HepG2 (cell line): ENCODE data around the gene SIK2. TPM values are rescaled to one million over a fixed set of nuclear protein-coding genes. Genes with fewer than 3 reads are reported as not detected.

Experiments used
- ARNTL ChIP-seq: sonication (generic); formaldehyde crosslinking; IDR thresholded peaks from 2 replicates; pipeline ENCODE4 v1.4.0; 2020; ENCODE audit warnings: mild to moderate bottlenecking, missing genetic modification reagents
- CHD4 ChIP-seq: fragments of 200-600 bp; sonication (generic); IDR thresholded peaks from 2 replicates; pipeline ENCODE4 v1.7.0; 2017; ENCODE audit warnings: mild to moderate bottlenecking, low read length, borderline replicate concordance
- EP300 ChIP-seq, 3 experiments: sonication (generic) in 1 of 3; formaldehyde crosslinking in 1 of 3; IDR thresholded peaks; 2 replicates each; pipeline versions ENCODE4 v1.5.1 to v1.6.1; 2011 to 2020; ENCODE audit warnings: low read depth in 2 of 3, low read length in 2 of 3, borderline replicate concordance in 1 of 3, improper control_type of control experiment in 1 of 3, mild to moderate bottlenecking in 1 of 3, missing genetic modification reagents in 1 of 3, moderate library complexity in 1 of 3
- HCFC1 ChIP-seq: fragments of 150-350 bp; IDR thresholded peaks from 2 replicates; pipeline ENCODE4 v1.6.1; 2014; ENCODE audit warnings: low read depth, low read length
- HNF4A ChIP-seq: sonication (generic); formaldehyde crosslinking; IDR thresholded peaks from 2 replicates; pipeline ENCODE4 v1.4.0; 2020; ENCODE audit warnings: missing genetic modification reagents
- KAT8 ChIP-seq: IDR thresholded peaks from 2 replicates; pipeline ENCODE4 v1.6.1; 2016; ENCODE audit warnings: missing genetic modification reagents, missing compliant biosample characterization
- NR3C1 ChIP-seq: sonication (generic); formaldehyde crosslinking; IDR thresholded peaks from 2 replicates; pipeline ENCODE4 v1.4.0; 2020; ENCODE audit warnings: missing genetic modification reagents
- PHF8 ChIP-seq: sonication (generic); formaldehyde crosslinking; IDR thresholded peaks from 2 replicates; pipeline ENCODE4 v1.5.0; 2020; ENCODE audit warnings: missing genetic modification reagents
- SALL1 ChIP-seq: sonication (generic); formaldehyde crosslinking; IDR thresholded peaks from 2 replicates; pipeline ENCODE4 v1.8.0; 2022; ENCODE audit warnings: mild to moderate bottlenecking, missing genetic modification reagents
- SNAI1 ChIP-seq: sonication (generic); formaldehyde crosslinking; IDR thresholded peaks from 2 replicates; pipeline ENCODE4 v1.5.0; 2020; ENCODE audit warnings: mild to moderate bottlenecking, missing genetic modification reagents, borderline replicate concordance
- SOX13 ChIP-seq, 3 experiments: fragments of 450-650 bp in 1 of 3; sonication (generic) in 1 of 3; formaldehyde crosslinking in 1 of 3; IDR thresholded peaks in 2 of 3; conservative IDR thresholded peaks in 1 of 3; 2 replicates each; pipeline versions ENCODE4 v1.5.0 to v1.6.1; 2016 to 2020; ENCODE audit warnings: antibody characterized with exemption in 1 of 3, mild to moderate bottlenecking in 1 of 3, missing compliant biosample characterization in 1 of 3, missing genetic modification reagents in 1 of 3, moderate library complexity in 1 of 3
- TARDBP ChIP-seq: sonication (generic); formaldehyde crosslinking; IDR thresholded peaks from 2 replicates; pipeline ENCODE4 v1.8.0; 2022; ENCODE audit warnings: mild to moderate bottlenecking, missing genetic modification reagents
- ZNF543 ChIP-seq: sonication (generic); formaldehyde crosslinking; IDR thresholded peaks from 2 replicates; pipeline ENCODE4 v1.4.0; 2020; ENCODE audit warnings: mild to moderate bottlenecking, missing genetic modification reagents
- ZNF557 ChIP-seq: sonication (generic); formaldehyde crosslinking; IDR thresholded peaks from 2 replicates; pipeline ENCODE4 v1.4.0; 2020; ENCODE audit warnings: missing genetic modification reagents
- ZNF577 ChIP-seq: sonication (generic); formaldehyde crosslinking; IDR thresholded peaks from 2 replicates; pipeline ENCODE4 v1.4.0; 2020; ENCODE audit warnings: mild to moderate bottlenecking, low read depth, missing genetic modification reagents, borderline replicate concordance
- polyA plus RNA-seq, 8 experiments: library from polyadenylated mRNA; depleted of rRNA in 3 of 8; stranded (reverse) in 7 of 8; unstranded in 1 of 8; fragments of >200 nt; fragmentation: Illumina TruSeq in 4 of 8; extraction: Trizol in 4 of 8; gene quantifications; 2 replicates each; pipeline versions ENCODE4 v1.2.1 to v1.2.3, GENCODE V29; 2011 to 2016; ENCODE audit warnings: low read depth in 4 of 8, missing spikeins in 1 of 8, mixed read lengths in 1 of 8; ENCODE audit not compliant: insufficient read depth in 1 of 8
- total RNA-seq, 5 experiments: library from RNA; depleted of rRNA; stranded (reverse); fragments of >200 nt; fragmentation: Illumina TruSeq; extraction: Trizol; gene quantifications; 2 replicates each; pipeline ENCODE4 v1.2.3, GENCODE V29; 2016; ENCODE audit warnings: low read depth in 1 of 5
- TF ChIP-seq, protein P1 (sequence below): sonication (generic); formaldehyde crosslinking; IDR thresholded peaks from 2 replicates; pipeline ENCODE4 v1.4.0; 2020; ENCODE audit warnings: mild to moderate bottlenecking, missing genetic modification reagents
- TF ChIP-seq, protein P2 (sequence below): sonication (generic); formaldehyde crosslinking; IDR thresholded peaks from 2 replicates; pipeline ENCODE4 v1.8.0; 2023; ENCODE audit warnings: mild to moderate bottlenecking, missing genetic modification reagents
- TF ChIP-seq, protein P3 (sequence below): IDR thresholded peaks from 2 replicates; pipeline ENCODE4 v1.4.0; 2020; ENCODE audit warnings: mild to moderate bottlenecking, missing genetic modification reagents
- TF ChIP-seq, protein P4 (sequence below): sonication (generic); formaldehyde crosslinking; IDR thresholded peaks from 2 replicates; pipeline ENCODE4 v1.4.0; 2020; ENCODE audit warnings: missing genetic modification reagents

The SIK2 gene
- total and polyA plus RNA-seq, 2 of the 13 experiments (the other 11 are each of a cell fraction or from before 2014, with no cell fraction given), result 8.1 to 15.4 TPM

DNA sequence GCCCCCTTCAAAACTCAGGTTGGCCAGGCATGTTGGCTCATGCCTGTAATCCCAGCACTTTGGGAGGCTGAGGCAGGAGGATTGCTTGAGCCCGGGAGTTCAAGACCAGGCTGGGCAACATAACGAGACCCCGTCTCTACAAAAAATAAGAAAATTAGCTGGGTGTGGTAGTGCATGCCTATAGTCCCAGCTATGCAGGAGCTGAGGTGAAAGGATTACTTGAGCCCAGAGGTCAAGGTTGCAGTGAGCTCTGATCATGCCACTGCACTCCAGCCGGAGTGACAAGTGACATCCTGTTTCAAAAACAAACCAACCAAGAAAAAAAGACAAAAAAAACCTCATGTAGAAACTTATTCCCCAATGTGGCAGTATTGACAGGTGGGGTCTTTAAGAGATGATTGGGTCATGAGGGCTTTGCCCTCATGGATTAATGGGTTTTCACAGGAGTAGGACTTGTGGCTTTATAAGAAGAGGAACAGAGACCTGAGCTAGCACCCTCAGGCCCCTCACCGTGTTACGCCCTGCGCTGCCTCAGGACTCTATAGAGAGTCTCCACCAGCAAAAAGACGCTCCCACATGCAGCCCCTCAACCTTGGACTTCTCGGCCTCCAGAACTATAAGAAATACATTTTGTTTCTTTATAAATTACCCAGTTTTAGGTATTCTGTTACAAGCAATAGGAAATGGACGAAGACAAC, 39.4 kb upstream of the SIK2 start (continued):
- TF ChIP-seq SOX13 (IDR thresholded peaks at IDR 0.05) (no peak), SOX13 (CRISPR knock-in tag; conservative IDR thresholded peaks at IDR 0.05 in 1 of 2, IDR thresholded peaks at IDR 0.05 in 1 of 2) (peak in 1 of 2 experiments; percentile 39; a peak in 1 of 4 replicates), CHD4 (no peak), KAT8 (0 out of 2 replicates have a peak, but pooled peaks have one; percentile 10), ZNF577 (CRISPR knock-in tag) (no peak), HNF4A (CRISPR knock-in tag) (peak; percentile 51), SNAI1 (CRISPR knock-in tag) (no peak), EP300 (IDR thresholded peaks at IDR 0.05; ENCODE audit: low read depth in 2 of 2, low read length in 2 of 2) (peak in 1 of 2 experiments; percentile 16; a peak in 1 of 4 replicates), EP300 (CRISPR knock-in tag; IDR thresholded peaks at IDR 0.05; ENCODE audit: borderline replicate concordance) (no peak), ZNF543 (no peak), HCFC1 (no peak), ARNTL (no peak), SALL1 (CRISPR knock-in tag) (peak; percentile 44), ZNF557 (CRISPR knock-in tag) (no peak), NR3C1 (CRISPR knock-in tag) (no peak), PHF8 (CRISPR knock-in tag) (no peak), TARDBP (no peak)
- TF ChIP-seq, protein P1, sequence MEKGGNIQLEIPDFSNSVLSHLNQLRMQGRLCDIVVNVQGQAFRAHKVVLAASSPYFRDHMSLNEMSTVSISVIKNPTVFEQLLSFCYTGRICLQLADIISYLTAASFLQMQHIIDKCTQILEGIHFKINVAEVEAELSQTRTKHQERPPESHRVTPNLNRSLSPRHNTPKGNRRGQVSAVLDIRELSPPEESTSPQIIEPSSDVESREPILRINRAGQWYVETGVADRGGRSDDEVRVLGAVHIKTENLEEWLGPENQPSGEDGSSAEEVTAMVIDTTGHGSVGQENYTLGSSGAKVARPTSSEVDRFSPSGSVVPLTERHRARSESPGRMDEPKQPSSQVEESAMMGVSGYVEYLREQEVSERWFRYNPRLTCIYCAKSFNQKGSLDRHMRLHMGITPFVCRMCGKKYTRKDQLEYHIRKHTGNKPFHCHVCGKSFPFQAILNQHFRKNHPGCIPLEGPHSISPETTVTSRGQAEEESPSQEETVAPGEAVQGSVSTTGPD (CRISPR knock-in tag), result no peak
- TF ChIP-seq, protein P2, sequence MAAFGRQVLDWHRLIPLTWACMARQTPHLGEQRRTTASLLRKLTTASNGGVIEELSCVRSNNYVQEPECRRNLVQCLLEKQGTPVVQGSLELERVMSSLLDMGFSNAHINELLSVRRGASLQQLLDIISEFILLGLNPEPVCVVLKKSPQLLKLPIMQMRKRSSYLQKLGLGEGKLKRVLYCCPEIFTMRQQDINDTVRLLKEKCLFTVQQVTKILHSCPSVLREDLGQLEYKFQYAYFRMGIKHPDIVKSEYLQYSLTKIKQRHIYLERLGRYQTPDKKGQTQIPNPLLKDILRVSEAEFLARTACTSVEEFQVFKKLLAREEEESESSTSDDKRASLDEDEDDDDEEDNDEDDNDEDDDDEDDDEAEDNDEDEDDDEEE, result no peak
- TF ChIP-seq, protein P3, sequence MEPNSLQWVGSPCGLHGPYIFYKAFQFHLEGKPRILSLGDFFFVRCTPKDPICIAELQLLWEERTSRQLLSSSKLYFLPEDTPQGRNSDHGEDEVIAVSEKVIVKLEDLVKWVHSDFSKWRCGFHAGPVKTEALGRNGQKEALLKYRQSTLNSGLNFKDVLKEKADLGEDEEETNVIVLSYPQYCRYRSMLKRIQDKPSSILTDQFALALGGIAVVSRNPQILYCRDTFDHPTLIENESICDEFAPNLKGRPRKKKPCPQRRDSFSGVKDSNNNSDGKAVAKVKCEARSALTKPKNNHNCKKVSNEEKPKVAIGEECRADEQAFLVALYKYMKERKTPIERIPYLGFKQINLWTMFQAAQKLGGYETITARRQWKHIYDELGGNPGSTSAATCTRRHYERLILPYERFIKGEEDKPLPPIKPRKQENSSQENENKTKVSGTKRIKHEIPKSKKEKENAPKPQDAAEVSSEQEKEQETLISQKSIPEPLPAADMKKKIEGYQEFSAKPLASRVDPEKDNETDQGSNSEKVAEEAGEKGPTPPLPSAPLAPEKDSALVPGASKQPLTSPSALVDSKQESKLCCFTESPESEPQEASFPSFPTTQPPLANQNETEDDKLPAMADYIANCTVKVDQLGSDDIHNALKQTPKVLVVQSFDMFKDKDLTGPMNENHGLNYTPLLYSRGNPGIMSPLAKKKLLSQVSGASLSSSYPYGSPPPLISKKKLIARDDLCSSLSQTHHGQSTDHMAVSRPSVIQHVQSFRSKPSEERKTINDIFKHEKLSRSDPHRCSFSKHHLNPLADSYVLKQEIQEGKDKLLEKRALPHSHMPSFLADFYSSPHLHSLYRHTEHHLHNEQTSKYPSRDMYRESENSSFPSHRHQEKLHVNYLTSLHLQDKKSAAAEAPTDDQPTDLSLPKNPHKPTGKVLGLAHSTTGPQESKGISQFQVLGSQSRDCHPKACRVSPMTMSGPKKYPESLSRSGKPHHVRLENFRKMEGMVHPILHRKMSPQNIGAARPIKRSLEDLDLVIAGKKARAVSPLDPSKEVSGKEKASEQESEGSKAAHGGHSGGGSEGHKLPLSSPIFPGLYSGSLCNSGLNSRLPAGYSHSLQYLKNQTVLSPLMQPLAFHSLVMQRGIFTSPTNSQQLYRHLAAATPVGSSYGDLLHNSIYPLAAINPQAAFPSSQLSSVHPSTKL (CRISPR knock-in tag), result peak; percentile 80
- TF ChIP-seq, protein P4, sequence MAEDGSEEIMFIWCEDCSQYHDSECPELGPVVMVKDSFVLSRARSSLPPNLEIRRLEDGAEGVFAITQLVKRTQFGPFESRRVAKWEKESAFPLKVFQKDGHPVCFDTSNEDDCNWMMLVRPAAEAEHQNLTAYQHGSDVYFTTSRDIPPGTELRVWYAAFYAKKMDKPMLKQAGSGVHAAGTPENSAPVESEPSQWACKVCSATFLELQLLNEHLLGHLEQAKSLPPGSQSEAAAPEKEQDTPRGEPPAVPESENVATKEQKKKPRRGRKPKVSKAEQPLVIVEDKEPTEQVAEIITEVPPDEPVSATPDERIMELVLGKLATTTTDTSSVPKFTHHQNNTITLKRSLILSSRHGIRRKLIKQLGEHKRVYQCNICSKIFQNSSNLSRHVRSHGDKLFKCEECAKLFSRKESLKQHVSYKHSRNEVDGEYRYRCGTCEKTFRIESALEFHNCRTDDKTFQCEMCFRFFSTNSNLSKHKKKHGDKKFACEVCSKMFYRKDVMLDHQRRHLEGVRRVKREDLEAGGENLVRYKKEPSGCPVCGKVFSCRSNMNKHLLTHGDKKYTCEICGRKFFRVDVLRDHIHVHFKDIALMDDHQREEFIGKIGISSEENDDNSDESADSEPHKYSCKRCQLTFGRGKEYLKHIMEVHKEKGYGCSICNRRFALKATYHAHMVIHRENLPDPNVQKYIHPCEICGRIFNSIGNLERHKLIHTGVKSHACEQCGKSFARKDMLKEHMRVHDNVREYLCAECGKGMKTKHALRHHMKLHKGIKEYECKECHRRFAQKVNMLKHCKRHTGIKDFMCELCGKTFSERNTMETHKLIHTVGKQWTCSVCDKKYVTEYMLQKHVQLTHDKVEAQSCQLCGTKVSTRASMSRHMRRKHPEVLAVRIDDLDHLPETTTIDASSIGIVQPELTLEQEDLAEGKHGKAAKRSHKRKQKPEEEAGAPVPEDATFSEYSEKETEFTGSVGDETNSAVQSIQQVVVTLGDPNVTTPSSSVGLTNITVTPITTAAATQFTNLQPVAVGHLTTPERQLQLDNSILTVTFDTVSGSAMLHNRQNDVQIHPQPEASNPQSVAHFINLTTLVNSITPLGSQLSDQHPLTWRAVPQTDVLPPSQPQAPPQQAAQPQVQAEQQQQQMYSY (CRISPR knock-in tag), result no peak
